Activated T-helper 1 cell treated with anti-CD3 and anti-CD28 coated beads, Interleukin-12 subunit alpha, Interleukin-12 subunit beta, Interleukin-2, Interleukin-4 antibody, amounts not matched to agents 30 ng/mL and 10 ng/mL and 1 ng/mL, durations not matched to agents 14 hours and 24 hours and 36 hours (primary cell): ENCODE data around the gene TUBA4A. TPM values are rescaled to one million over a fixed set of nuclear protein-coding genes. Genes with fewer than 3 reads are reported as not detected.
A peak's percentile ranks its signal among the peaks of the same experiment; 100 is the strongest.
"Not testable (repeated sequence)": the region's sequence is repeated elsewhere in the genome, so short reads cannot be mapped to it uniquely, and the experiment has no call there.

ENCODE experiments used
- DNase-seq: peaks from one replicate; pipeline ENCODE4 v3.0.0; 2021; ENCODE audit warnings: low spot score
- H3K27ac Mint-ChIP-seq: one replicate; pipeline ENCODE4 v1.8.0; 2021; ENCODE audit warnings: mild to moderate bottlenecking, mixed read lengths
- H3K27me3 Mint-ChIP-seq: one replicate; pipeline ENCODE4 v1.8.0; 2022; ENCODE audit warnings: mild to moderate bottlenecking, moderate library complexity, mixed read lengths; ENCODE audit not compliant: insufficient read depth
- H3K36me3 Mint-ChIP-seq: one replicate; pipeline ENCODE4 v1.8.0; 2021; ENCODE audit warnings: low read depth, mixed read lengths
- H3K4me1 Mint-ChIP-seq: one replicate; pipeline ENCODE4 v1.8.0; 2021; ENCODE audit warnings: low read depth, mixed read lengths
- H3K4me3 Mint-ChIP-seq: one replicate; pipeline ENCODE4 v1.8.0; 2021; ENCODE audit warnings: mild to moderate bottlenecking, moderate library complexity, mixed read lengths
- H3K9me3 Mint-ChIP-seq: one replicate; pipeline ENCODE4 v1.8.0; 2021; ENCODE audit warnings: mixed read lengths
- intact Hi-C: fragments of 100-400 bp; cut with micrococcal nuclease; formaldehyde crosslinking; loops from one replicate; pipeline ENCODE4 v1.15.1; 2024
- total RNA-seq: library from RNA; stranded (reverse); gene quantifications from 2 replicates; pipeline ENCODE4 v1.2.3, GENCODE V29; 2022

TUBA4A gene
- total RNA-seq, 1 donor from 2014 or later: 217 TPM

DNA sequence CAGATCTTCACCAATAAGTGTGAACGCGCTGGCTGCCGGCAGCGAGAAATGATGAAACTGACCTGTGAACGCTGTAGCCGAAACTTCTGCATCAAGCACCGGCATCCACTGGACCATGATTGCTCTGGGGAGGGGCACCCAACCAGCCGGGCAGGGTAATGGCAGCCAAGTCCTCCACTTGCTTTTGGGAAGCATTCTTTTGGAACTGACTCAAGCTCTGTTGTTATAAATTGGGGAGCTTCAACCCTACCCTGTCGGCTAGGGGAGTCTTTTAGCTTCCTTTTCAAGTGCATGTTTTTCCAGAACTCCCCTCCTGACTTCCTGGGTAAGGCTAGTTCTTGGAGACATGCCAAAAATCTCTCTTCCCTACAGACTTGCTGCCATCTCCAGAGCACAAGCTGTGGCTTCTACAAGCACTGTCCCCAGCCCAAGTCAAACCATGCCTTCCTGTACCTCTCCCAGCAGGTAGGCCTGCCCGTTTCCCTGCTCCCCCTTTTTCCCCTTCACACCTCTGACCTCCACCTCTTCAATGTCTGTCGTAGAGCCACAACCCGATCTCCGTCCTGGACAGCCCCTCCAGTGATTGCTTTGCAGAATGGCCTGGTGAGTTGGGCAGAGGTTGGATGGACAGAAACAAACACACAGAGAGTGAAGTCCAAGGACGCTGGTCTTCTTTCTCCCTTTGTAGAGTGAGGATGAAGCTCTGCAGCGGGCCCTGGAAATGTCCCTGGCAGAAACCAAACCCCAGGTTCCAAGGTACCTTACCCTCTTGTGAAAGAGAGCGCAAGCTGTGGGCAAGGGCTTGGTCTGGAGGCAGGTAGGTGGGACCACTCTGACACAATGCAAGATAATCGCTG, 45.6 kb downstream of the TUBA4A start:
- intact Hi-C loops: loop anchor here (2.0 kb wide), 2 partner anchors 291 to 639 kb away; partner anchors contain the start of genes CNOT9, GMPPA and USP37
- Mint-ChIP-seq H3K27me3 (no peaks in the 10 kb centered on the region), H3K36me3 (peaks cover 34% of the 10 kb centered on the region), H3K27ac (peak overlapping the region; percentile 80), H3K4me3 (peak overlapping the region; percentile 92), H3K9me3 (peaks cover 4% of the 10 kb centered on the region), H3K4me1 (peaks cover 45% of the 10 kb centered on the region)
- no peak for DNase-seq

DNA sequence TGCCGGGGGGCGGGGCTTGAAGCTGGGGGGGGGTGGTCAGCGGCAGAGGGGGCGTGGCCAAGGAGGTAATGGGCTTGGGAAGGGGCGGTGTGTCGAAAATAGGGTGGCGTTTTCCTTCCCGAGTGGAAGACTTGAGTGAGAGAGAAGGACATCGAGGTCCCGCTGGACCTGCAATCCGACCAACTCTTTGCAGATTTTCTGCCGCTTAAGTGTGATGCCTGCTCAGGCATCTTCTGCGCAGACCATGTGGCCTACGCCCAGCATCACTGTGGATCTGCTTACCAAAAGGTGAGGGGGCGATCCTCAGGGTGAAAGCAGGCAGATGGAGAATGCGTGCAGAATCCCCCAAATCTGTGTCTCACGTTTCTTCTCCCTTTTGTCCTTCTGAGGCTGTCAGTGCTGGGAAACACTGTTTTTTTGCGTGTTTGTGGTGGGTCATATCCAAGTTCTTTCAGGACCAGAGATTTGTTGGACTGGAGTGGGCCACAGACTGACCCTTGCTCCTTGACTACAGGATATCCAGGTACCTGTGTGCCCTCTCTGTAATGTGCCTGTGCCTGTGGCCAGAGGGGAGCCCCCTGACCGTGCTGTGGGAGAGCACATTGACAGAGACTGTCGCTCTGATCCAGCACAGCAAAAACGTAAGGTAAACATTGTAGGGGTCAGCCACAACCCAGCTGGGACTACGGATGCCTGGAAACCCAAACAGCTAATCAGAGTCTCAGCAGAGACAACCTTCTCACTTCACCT, 46.4 kb downstream of the TUBA4A start:
- Mint-ChIP-seq H3K4me3 (peak overlapping the region; percentile 92), H3K27me3 (no peaks in the 10 kb centered on the region), H3K4me1 (peaks cover 44% of the 10 kb centered on the region), H3K36me3 (peaks cover 33% of the 10 kb centered on the region), H3K9me3 (peaks cover 4% of the 10 kb centered on the region), H3K27ac (peak overlapping the region; percentile 71)
- DNase-seq: no peak
- intact Hi-C loops: loop anchor here (2.0 kb wide), 2 partner anchors 291 to 639 kb away; partner anchors contain the start of genes CNOT9, GMPPA and USP37

GRCh38 chr2:219206328-219207133, 47.2 kb downstream of the TUBA4A start, which contains the start of gene ZFAND2B:
ZFAND2B (plus strand) TSS chr2:219206782; CDS start chr2:219206988, 206 bp downstream.
- intact Hi-C loops: loop anchor here (1.0 to 2.0 kb wide), 14 partner anchors 13 to 800 kb away; partner anchors contain the start of genes ANKZF1, ATG9A, CHPF and CNOT9
- peaks cover 40% of the 10 kb centered on the region for H3K4me1 Mint-ChIP-seq
- peak within 1 kb of the TSS; percentile 92 for H3K4me3 Mint-ChIP-seq
- peak within 1 kb of the TSS; percentile 99 for H3K27ac Mint-ChIP-seq
- H3K27me3 Mint-ChIP-seq: no peaks in the 10 kb centered on the region
- H3K9me3 Mint-ChIP-seq: peaks cover 4% of the 10 kb centered on the region
- peaks cover 29% of the 10 kb centered on the region for H3K36me3 Mint-ChIP-seq
- peak; percentile 96 for DNase-seq

DNA sequence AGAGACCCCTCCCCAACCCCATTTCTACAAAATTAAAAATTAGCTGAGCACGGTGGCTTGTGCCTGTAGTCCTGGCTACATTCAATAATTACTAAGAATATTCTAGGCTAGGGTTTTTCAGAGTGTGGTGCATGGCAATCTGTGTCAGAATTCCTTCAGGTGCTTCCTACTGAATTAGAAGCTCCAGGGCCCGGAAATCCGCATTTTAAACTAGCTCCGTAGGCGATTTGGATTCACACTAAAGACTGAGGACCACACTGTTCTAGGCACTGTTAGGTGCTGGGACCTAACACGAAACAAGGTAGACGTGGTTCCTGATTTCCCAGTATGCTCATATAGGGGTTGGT, 47.8 kb downstream of the TUBA4A start:
- Mint-ChIP-seq H3K27ac (peak overlapping the region; percentile 99), H3K9me3 (peaks cover 4% of the 10 kb centered on the region), H3K4me3 (peak overlapping the region; percentile 92), H3K27me3 (no peaks in the 10 kb centered on the region), H3K36me3 (peaks cover 24% of the 10 kb centered on the region), H3K4me1 (peaks cover 40% of the 10 kb centered on the region)
- intact Hi-C loops: loop anchor here (1.0 to 2.0 kb wide), 14 partner anchors 13 to 800 kb away; partner anchors contain the start of genes ANKZF1, ATG9A, CHPF and CNOT9
- DNase-seq: no peak

GRCh38 chr2:219205165-219205538, 48.6 kb downstream of the TUBA4A start:
- Mint-ChIP-seq H3K9me3 (peaks cover 4% of the 10 kb centered on the region), H3K4me1 (peaks cover 37% of the 10 kb centered on the region), H3K27ac (no peak overlapping the region), H3K27me3 (no peaks in the 10 kb centered on the region), H3K36me3 (peaks cover 19% of the 10 kb centered on the region), H3K4me3 (peak overlapping the region; percentile 26)
- DNase-seq: no peak
- intact Hi-C loops: no loop called here

DNA sequence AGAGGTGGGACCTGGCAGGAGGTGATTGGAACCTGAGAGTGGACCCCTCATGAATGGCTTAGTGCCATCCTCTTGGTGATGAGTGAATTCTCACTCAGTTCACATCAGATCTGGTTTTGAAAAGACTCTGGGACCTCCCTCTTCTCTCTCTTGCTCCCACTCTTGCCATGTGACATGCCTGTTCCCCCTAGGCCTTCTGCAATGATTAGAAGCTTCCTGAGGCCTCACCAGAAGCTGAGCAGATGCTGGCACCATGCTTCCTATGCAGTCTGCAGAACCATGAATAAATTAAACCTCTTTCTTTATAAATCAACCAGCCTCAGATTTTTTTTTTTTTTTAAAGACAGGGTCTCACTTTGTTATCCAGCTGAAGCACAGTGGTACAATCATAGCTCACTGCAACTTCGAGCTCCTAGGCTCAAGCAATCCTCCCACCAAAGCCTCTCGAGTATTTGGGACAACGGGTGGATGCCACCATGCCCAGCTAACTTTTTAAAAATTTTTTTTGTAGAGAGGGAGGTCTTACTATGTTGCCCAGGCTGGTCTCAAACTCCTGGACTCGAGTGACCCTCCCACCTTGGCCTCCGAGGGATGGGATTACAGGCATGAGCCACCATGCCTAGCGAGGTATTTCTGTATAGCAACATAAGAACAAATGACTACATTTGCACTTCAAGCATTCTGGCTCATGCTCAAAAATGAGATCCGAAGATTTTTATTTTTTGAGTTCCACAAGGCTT, 49.1 kb downstream of the TUBA4A start:
- H3K4me3 Mint-ChIP-seq: no peak overlapping the region
- peaks cover 4% of the 10 kb centered on the region for H3K9me3 Mint-ChIP-seq
- H3K4me1 Mint-ChIP-seq: peaks cover 31% of the 10 kb centered on the region
- no peaks in the 10 kb centered on the region for H3K27me3 Mint-ChIP-seq
- intact Hi-C loops: no loop called here
- no peak for DNase-seq
- H3K36me3 Mint-ChIP-seq: peaks cover 13% of the 10 kb centered on the region
- H3K27ac Mint-ChIP-seq: no peak overlapping the region

GRCh38 chr2:219201331-219201730, 52.4 kb downstream of the TUBA4A start:
- intact Hi-C loops, DNase-seq, H3K27ac Mint-ChIP-seq, H3K4me1 Mint-ChIP-seq, H3K4me3 Mint-ChIP-seq, H3K9me3 Mint-ChIP-seq, H3K27me3 Mint-ChIP-seq, H3K36me3 Mint-ChIP-seq: not testable (repeated sequence)

DNA sequence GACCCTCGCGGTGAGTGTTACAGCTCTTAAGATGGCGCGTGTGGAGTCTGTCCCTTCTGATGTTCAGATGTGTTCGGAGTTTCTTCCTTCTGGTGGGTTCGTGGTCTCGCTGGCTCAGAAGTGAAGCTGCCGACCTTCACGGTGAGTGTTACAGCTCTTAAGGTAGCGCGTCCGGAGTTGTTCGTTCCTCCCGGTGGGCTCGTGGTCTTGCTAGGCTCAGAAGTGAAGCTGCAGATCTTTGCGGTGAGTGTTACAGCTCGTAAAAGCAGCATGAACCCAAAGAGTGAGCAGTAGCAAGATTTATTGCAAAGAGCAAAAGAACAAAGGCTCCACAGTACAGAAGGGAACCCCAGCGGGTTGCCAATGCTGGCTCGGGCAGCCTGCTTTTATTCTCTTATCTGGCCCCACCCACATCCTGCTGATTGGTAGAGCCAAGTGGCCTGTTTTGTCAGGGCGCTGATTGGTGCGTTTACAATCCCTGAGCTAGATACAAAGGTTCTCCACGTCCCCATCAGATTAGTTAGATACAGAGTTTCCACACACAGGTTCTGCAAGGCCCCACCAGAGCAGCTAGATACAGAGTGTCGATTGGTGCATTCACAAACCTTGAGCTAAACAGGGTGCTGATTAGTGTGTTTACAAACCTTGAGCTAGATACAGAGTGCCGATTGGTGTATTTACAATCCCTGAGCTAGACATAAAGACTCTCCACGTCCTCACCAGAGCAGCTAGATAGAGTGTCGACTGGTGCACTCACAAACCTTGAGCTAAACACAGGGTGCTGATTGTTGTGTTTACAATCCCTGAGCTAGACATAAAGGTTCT, 53.0 kb downstream of the TUBA4A start:
- H3K27me3 Mint-ChIP-seq, H3K9me3 Mint-ChIP-seq, H3K4me1 Mint-ChIP-seq, H3K36me3 Mint-ChIP-seq, DNase-seq, intact Hi-C loops: not testable (repeated sequence)
- H3K27ac Mint-ChIP-seq: peak overlapping the region; percentile 41
- peak overlapping the region; percentile 29 for H3K4me3 Mint-ChIP-seq

Other genes starting within 250 kb of the TUBA4A start
- not detected in 2 replicates for gene CFAP65, start 212.4 kb downstream of the TUBA4A start, total RNA-seq
- not detected in 2 replicates for gene IHH, start 193.0 kb downstream of the TUBA4A start, total RNA-seq
- 18.1 and 20.7 TPM in 2 replicates for gene NHEJ1, start 93.1 kb downstream of the TUBA4A start, total RNA-seq
- gene SLC23A3, start 83.9 kb downstream of the TUBA4A start, total RNA-seq: 1.8 and 1.9 TPM in 2 replicates
- gene CNPPD1, start 77.0 kb downstream of the TUBA4A start, total RNA-seq: 69.8 and 72.2 TPM in 2 replicates
- gene RETREG2, start 75.6 kb downstream of the TUBA4A start, total RNA-seq: 58.4 and 61.5 TPM in 2 replicates
- gene ZFAND2B, start 47.1 kb downstream of the TUBA4A start, total RNA-seq: 35.0 and 41.3 TPM in 2 replicates
- gene ABCB6, start 35.0 kb downstream of the TUBA4A start, total RNA-seq: 31.9 and 32.9 TPM in 2 replicates
- gene ATG9A, start 24.3 kb downstream of the TUBA4A start, total RNA-seq: 55.3 and 57.0 TPM in 2 replicates
- 112 and 117 TPM in 2 replicates for gene ANKZF1, start 24.1 kb downstream of the TUBA4A start, total RNA-seq
- gene GLB1L, start 8.5 kb downstream of the TUBA4A start, total RNA-seq: 4.6 and 4.9 TPM in 2 replicates
- 30.1 and 30.6 TPM in 2 replicates for gene STK16, start 8.4 kb downstream of the TUBA4A start, total RNA-seq
- not detected in 2 replicates for gene TUBA4B, start 675 bp downstream of the TUBA4A start, total RNA-seq
- 40.8 and 45.3 TPM in 2 replicates for gene DNAJB2, start 25.4 kb upstream of the TUBA4A start, total RNA-seq
- 0.23 TPM in 1 of 2 replicates, not detected in the other for gene PTPRN, start 55.5 kb upstream of the TUBA4A start, total RNA-seq
- not detected in 2 replicates for gene RESP18, start 78.8 kb upstream of the TUBA4A start, total RNA-seq
- 124 and 128 TPM in 2 replicates for gene DNPEP, start 134.0 kb upstream of the TUBA4A start, total RNA-seq
- not detected in 2 replicates for gene DES, start 164.5 kb upstream of the TUBA4A start, total RNA-seq
- 0.13 TPM in 1 of 2 replicates, not detected in the other for gene SPEG, start 180.9 kb upstream of the TUBA4A start, total RNA-seq
- gene GMPPA, start 245.0 kb upstream of the TUBA4A start, total RNA-seq: 41.3 and 50.3 TPM in 2 replicates